GM12891 (cell line): Measurements from ENCODE around the gene HAS3.
"Not testable (repeated sequence)": the region's sequence is repeated elsewhere in the genome, so short reads cannot be mapped to it uniquely, and the experiment has no call there.

Experiments
- DNase-seq: peaks from one replicate; pipeline ENCODE4 v3.0.0; 2011; ENCODE audit warnings: low spot score; ENCODE audit not compliant: insufficient read length
- FAIRE-seq: peaks from 2 replicates; lab custom pipeline; 2011; peaks lifted over from hg19 to GRCh38; lab: Jason Lieb, UNC
- PAX5 ChIP-seq: IDR thresholded peaks from 2 replicates; pipeline ENCODE4 v1.6.1; 2011; ENCODE audit warnings: low read length, moderate library complexity, mild to moderate bottlenecking; ENCODE audit not compliant: insufficient read depth, severe bottlenecking
- POLR2A ChIP-seq: IDR thresholded peaks from 2 replicates; pipeline ENCODE4 v1.6.1; 2011; ENCODE audit warnings: low read depth, low read length, control low read depth
- POLR2AphosphoS5 ChIP-seq: IDR thresholded peaks from 2 replicates; pipeline ENCODE4 v1.6.1; 2011; ENCODE audit warnings: low read depth, low read length, control low read depth
- POU2F2 ChIP-seq: IDR thresholded peaks from 2 replicates; pipeline ENCODE4 v1.6.1; 2011; ENCODE audit warnings: low read depth, mild to moderate bottlenecking, control low read depth, low read length, moderate library complexity
- SPI1 ChIP-seq: IDR thresholded peaks from 2 replicates; pipeline ENCODE4 v1.6.1; 2011; ENCODE audit warnings: low read depth, low read length, control low read depth
- TAF1 ChIP-seq: IDR thresholded peaks from 2 replicates; pipeline ENCODE4 v1.6.1; 2011; ENCODE audit warnings: low read depth, low read length, control low read depth

HAS3 gene

DNA sequence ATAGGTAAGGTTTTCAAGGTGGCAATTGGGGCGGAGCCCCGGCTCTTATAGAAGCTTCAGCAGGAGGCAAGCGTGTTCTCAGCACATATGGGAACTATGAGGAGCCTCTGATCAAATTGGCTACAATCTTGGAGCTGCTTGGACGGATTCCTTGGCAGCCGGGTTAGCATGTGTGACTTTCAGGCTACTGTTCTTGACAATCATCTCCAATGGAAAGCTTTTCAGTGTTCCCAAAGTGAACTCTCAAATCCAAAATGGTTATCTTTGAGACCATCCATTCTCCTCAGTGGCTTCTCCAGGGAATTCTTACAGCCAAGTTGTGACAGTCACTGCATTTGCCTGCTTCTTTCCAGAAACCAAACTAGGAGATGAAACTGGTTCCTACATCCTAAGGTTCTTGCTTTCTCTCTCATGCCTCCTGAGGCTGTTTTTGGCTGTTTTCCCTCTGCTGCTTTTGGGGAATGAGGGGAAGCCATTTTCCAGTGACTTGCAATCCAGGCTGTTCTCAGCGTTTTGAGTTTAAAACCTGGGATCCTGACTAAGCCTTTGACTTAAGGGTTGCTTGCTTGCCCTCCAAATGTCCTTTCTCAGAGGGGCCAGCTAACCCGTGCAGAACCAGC, 10.9 kb downstream of the HAS3 start:
- TF ChIP-seq POLR2A = no peak
- no peak for TF ChIP-seq TAF1
- no peak for TF ChIP-seq SPI1
- no peak for TF ChIP-seq POLR2AphosphoS5
- no peak for TF ChIP-seq POU2F2
- TF ChIP-seq PAX5 = no peak

DNA sequence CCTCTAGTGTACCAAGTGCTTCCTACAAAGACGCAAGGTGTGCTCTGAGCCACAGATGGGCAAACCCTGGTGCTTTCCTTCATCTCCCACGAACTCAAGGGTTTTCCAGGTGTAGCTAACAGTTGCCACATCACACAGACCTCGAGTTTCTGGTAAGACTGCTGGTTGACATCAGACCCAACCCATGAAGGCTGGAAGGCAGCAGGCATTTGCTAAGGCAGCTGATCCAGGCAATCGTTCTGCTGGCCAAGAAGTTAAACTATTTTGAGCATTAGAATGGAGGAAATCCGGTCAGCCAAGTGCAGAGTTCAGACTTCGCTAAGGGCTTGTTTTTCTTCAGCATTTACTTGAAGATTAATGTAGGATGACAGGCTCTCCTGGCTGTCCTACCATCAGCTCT, 11.5 kb downstream of the HAS3 start:
- no peak for TF ChIP-seq PAX5
- no peak for TF ChIP-seq TAF1
- no peak for TF ChIP-seq POLR2AphosphoS5
- no peak for TF ChIP-seq SPI1
- no peak for TF ChIP-seq POU2F2
- no peak for TF ChIP-seq POLR2A
- FAIRE-seq (no peak), DNase-seq (no peak)

More for the DNA sequence above, 10.9 kb downstream of the HAS3 start:
- no peak for FAIRE-seq
- DNase-seq = no peak

DNA sequence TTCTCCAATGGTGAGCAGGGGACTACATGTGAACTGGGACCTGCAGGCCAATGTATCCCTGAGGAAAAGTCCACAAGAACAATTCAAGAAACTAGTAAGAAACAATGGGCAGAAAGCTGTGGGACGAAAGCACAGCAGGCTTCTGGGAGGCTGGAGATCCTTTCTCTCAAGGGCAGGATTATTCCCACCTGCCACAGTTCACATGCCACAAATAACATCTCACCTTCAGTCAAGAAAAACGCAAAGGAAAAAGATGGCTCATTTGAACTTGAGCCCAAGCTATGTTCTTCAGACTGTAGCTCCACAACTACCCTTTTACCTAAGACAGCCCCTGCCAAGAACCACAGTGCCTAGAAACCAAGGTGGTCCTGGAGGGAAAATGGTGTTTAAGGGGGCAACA, 13.0 kb downstream of the HAS3 start:
- DNase-seq = no peak

DNA sequence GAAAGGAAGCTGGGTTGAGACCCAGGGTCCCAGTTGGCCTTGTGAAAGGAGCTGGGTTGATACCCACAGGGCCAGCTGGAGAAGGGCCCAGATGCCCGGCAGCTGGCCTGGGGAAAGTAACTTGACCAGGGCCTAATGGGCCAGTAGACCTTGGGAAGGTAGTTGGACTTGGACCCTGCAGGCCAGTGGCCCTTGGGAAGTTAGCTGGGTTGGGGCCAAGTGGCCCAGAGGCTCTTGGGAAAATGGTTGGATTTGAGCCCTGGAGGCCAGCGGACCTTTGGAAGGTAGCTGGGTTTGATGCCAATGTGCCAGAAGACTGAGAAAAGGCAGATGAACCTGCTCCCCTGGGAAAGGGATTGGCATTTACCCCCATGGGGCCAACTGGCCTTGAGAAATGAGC, 13.5 kb downstream of the HAS3 start:
- FAIRE-seq = no peak
- TF ChIP-seq SPI1 (no peak), PAX5 (no peak), POU2F2 (no peak)
- DNase-seq = no peak

More for the DNA sequence above, 13.0 kb downstream of the HAS3 start:
- FAIRE-seq = no peak
- TF ChIP-seq SPI1 = no peak
- no peak for TF ChIP-seq POLR2AphosphoS5
- no peak for TF ChIP-seq POU2F2
- TF ChIP-seq POLR2A = no peak
- no peak for TF ChIP-seq PAX5
- TF ChIP-seq TAF1 = no peak

DNA sequence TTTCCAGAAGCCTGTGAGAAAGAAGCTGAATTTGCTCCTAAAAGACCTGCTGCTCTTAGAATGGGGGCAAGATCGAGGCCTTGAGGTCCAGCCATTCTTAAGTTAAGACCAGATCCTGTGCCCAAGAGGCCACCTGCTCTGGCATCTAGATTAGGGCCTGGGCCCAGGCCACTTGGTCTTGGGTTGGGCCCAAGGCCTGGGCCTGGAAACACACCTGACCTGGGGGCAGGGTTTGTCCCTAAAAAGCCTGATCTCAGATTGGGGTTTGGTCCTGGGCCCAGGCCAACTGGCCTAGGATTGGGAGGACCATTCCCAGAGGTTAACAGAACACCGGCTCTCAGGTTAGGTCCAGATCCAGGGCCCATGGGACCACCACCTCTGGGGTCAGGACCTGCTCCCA, 14.1 kb downstream of the HAS3 start:
- FAIRE-seq (no peak), DNase-seq (no peak)
- TF ChIP-seq POU2F2 = no peak
- no peak for TF ChIP-seq TAF1
- TF ChIP-seq SPI1 = no peak
- no peak for TF ChIP-seq POLR2AphosphoS5
- no peak for TF ChIP-seq PAX5
- no peak for TF ChIP-seq POLR2A

DNA sequence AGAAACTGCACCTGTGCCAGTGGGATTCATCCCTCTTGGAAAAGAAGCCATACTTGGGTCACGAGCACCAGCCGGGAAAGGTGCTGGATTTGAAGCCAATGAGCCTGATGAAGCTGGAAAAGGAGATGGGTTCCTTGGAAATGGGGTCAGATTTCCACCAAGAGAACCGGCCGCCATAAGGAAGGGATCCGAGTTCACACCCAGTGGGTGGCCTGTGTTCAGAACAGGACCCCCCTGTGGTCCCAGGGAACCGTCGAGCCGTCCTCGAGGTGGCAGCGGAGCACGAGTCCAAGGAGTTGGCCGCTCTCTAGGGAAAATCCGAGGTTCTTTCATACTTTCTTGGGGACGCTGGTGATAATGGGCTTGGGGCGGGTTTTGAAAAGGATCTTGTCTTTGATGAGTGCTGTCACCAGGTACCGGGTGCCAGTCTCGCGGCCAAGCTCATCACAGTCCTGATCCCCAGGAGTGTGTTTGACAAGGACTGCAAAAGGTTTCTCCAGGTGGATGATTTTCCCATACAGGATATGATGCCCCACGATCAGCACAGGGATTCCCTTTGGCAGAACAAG, 14.7 kb downstream of the HAS3 start:
- DNase-seq (no peak), FAIRE-seq (no peak)
- TF ChIP-seq PAX5 (no peak), POLR2AphosphoS5 (no peak), POU2F2 (no peak), SPI1 (no peak), POLR2A (no peak), TAF1 (no peak)

DNA sequence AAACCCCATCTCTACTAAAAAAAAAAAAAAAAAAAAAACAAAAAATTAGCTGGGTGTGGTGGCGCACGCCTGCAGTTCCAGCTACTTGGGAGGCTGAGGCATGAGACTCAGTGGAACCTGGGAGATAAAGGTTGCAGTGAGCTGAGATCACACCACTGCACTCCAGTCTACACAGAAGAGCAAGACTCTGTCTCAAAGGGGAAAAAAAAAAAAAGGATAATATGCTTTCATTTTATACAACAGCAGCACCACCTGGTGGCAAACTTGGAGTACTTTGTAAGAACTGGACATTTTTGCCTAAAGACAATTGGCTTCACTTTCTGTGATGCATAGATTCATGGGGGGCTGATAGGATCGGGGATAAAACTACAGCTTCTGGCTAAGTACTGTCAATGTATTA, 18.5 kb downstream of the HAS3 start:
- DNase-seq (peak; percentile 43), FAIRE-seq (peak; percentile 69)
- no peak for TF ChIP-seq POLR2A
- TF ChIP-seq SPI1 = no peak
- TF ChIP-seq POLR2AphosphoS5 = no peak
- TF ChIP-seq POU2F2 = no peak
- TF ChIP-seq PAX5 = no peak
- TF ChIP-seq TAF1 = no peak

DNA sequence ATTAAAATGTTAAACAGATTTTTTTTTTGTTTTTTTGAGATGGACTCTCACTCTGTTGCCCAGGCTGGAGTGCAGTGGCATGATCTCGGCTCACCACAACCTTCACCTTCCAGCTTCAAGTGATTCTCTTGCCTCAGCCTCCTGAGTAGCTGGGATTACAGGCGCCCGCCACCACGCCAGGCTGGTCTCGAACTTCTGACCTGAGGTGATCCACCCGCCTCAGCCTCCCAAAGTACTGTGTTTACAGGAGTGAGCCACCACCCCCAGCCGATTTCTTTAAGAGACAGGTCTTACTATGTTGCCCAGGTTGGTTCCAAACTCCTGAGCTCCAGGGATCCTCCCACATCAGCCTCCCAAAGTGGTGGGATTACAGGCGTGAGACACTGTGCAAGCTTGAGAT, 19.0 kb downstream of the HAS3 start:
- DNase-seq, FAIRE-seq: not testable (repeated sequence)

DNA sequence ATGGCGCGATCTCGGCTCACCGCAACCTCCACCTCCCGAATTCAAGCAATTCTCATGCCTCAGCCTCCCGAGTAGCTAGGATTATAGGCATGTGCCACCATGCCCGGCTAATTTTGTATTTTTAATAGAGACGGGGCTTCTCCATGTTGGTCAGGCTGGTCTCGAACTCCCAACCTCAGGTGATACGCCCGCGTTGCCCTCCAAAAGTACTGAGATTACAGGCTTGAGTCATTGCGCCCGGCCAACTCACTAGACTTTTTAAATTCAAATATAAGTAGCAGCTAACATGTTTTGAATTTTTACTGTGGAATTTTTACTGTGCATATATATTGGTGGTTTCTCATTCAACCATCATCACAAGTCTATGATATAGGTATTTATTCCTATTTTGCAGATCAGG, 19.5 kb downstream of the HAS3 start:
- DNase-seq, FAIRE-seq: not testable (repeated sequence)

DNA sequence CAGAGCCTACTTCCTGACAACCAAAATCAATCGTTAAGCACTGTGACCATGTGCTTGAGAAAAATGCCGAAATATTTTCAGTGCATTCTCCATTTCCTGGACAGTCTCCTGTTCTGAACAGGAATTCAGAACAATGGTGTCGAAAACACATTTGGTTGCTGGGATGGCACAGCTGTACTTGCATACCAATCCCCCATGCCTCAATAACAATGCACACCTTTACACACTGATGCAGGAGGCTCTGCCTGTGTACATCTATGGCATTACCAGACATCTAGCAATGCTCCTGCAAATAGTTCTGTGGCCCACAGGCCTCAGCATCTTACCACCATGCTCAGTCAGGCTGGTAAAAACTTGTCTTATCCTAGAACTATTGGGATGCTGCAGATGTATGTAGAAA, 20.8 kb downstream of the HAS3 start:
- TF ChIP-seq PAX5 = no peak
- TF ChIP-seq POLR2AphosphoS5 = no peak
- TF ChIP-seq POU2F2 = no peak
- TF ChIP-seq POLR2A = no peak
- TF ChIP-seq TAF1 = no peak
- TF ChIP-seq SPI1 = no peak
- DNase-seq = no peak
- FAIRE-seq = no peak

DNA sequence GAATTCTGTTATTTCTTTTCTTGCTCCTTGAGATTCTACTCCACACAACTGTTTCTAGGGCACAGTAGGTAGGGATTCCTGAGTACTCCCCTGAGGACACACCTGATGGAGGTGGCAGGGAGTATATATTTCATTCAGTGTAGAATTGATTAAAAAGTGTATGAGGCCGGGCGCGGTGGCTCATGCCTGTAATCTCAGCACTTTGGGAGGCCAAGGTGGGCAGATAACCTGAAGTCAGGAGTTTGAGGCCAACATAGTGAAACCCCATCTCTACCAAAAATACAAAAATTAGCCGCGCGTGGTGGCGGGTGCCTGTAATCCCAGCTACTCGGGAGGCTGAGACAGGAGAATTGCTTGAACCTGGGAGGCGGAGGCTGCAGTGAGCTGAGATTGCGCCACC, 21.3 kb downstream of the HAS3 start:
- DNase-seq, FAIRE-seq: not testable (repeated sequence)
